M059J (cell line): ENCODE data around the gene RNF126. TPM values are rescaled to one million over a fixed set of nuclear protein-coding genes. Genes with fewer than 3 reads are reported as not detected.
A peak's percentile ranks its signal among the peaks of the same experiment; 100 is the strongest.
"Not testable (repeated sequence)": the region's sequence is repeated elsewhere in the genome, so short reads cannot be mapped to it uniquely, and the experiment has no call there.

Source experiments
- DNase-seq: peaks from one replicate; pipeline ENCODE4 v3.0.0-alpha.2; 2012; ENCODE audit warnings: low read depth
- total RNA-seq: library from RNA; depleted of rRNA; stranded (reverse); fragments of >200 nt; shearing (Covaris generic); gene quantifications from 2 replicates; pipeline ENCODE4 v1.2.3, GENCODE V29; 2014; rRNA removed

The RNF126 gene
- total RNA-seq, 1 experiment from 2014 or later, result 53.8 TPM

DNA sequence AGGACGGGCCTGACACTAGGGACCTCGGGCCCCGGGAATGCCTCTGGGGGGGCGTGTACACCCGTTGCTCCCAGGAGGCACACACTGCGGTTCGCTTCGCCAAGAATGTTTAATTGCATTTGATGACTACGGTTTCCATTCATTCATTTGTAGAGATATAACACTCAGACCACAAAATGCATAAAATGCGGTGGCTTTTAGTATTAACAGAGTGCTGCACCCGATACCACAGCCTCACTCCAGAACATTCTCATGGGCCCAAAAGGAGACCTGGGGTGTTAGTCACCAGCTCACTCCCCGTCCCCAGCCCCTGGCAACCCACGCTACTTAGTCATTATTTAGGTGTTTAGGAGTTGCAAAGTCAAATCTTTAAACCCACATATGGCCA is 51.5 kb downstream of the RNF126 start:
- DNase-seq, result peak; percentile 100

- DNase-seq, result peak; percentile 93
Observed at GRCh38 chr19:610801-611480, 52.1 kb downstream of the RNF126 start.

GRCh38 chr19:610071-610800 is 52.8 kb downstream of the RNF126 start:
- DNase-seq, result peak; percentile 31

DNA sequence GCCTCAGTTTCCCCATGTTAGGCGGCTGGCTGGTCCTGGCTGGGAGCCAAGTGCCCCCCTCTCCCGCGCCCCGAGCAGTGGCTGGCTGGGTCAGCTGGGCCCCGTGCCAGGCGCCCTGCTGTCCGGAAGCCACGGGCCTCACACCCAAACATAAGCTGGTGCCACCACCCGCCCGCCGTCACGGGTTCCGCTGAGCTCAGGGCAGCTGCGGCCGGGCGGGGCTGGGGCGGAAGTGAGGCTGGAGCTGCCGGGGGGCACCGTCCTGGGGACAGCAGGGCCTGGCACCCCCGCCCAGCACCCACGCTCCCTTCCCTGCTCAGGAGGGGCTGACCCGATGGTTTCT is 54.0 kb downstream of the RNF126 start:
- DNase-seq, result peak; percentile 55

DNA sequence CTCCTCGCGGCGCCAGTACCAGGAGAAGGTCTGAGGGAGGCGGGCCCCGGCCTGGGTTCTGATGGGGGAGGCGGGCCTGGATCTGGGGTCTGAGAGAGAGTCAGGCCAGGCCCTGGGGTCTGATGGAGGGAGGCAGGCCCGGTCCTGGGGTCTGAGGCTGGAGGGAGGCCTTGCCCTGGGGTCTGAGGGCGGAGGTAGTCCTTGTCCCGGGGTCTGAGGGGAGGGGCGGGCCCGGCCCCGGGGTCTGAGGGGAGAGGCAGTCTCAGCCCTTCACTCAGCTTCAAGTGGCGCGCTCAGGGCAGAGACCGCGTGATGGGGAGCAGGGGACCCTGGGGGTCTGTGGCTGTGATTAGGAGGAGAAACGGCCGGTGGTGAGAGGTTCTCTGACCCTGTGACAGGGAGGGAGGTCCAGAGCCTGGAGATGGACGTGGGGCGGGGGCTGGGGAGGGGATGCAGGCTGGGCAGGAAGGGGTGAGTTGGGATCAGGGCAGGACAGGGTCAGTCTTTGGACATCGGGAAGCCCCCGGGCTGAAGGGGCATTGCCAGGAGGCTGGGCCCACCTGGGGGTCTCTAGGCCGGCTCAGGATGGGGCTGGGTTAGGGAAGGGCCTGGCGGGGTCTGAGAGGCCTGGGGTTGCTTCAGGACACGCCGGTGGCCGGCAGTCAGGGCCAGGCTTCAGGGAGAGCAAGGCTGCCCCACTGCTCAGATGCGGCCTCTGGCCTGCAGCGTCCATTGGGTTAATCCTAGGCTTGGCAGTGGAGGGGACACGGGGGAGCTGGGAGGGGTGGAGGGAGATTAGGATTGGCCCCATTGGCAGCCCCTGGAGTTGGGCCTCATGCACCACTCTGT is 54.6 kb downstream of the RNF126 start:
- DNase-seq, result no peak

GRCh38 chr19:607301-608154 is 55.5 kb downstream of the RNF126 start:
- DNase-seq, result no peak

- not testable (repeated sequence) for DNase-seq
Observed at GRCh38 chr19:605061-605971, 57.7 kb downstream of the RNF126 start.

GRCh38 chr19:604355-604754 is 58.7 kb downstream of the RNF126 start:
- no peak for DNase-seq

GRCh38 chr19:603779-604178 is 59.2 kb downstream of the RNF126 start:
- not testable (repeated sequence) for DNase-seq

GRCh38 chr19:603302-603639 is 59.7 kb downstream of the RNF126 start:
- DNase-seq, result not testable (repeated sequence)

- DNase-seq, result no peak
Observed at GRCh38 chr19:602391-603301, 60.4 kb downstream of the RNF126 start.

DNA sequence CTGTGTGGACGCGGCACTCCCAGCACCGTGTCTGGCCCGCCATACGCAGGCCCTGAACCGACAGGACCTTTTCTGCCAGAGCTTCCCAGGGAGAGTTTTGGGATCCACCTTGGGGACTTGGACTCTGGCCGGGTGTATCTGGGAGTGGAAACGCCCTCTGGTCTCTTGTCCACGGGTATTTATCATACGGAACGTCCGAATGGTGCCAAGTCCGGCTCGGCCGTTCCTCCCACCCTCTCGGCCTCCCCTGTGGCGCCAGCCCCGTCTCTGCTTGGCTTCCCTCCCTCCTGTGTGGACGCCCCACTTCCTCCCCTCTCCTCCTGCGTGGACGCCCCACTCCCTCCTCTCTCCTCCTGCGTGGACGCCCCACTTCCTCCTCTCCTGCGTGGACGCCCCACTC is 61.2 kb downstream of the RNF126 start:
- DNase-seq, result no peak

DNA sequence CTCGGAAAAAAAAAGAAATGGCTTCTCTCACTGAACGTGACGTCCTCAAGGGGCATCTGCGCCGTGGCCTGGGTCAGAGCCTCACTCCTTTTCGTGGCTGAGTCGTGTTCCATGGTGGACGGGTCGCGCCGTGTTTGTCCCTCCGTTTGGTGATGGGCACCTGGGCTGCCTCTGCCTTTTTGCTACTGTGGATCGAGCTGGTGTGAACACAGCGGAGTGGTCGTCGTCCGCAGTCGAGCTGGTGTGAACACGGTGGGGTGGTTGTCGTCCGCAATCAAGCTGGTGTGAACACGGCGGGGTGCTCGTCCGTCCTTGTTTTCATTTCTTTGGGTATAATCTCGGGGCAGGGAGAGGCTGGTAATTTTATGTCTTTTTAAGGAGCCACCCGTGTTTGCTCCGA is 61.7 kb downstream of the RNF126 start:
- no peak for DNase-seq

Other genes with a start within 250 kb of the RNF126 start
- gene SHC2, start 202.2 kb downstream of the RNF126 start, total RNA-seq, result 0.05 TPM in 1 of 2 replicates, not detected in the other
- not detected in 2 replicates for gene MADCAM1, start 166.7 kb downstream of the RNF126 start, total RNA-seq
- gene TPGS1, start 155.7 kb downstream of the RNF126 start, total RNA-seq, result 43.6 and 43.9 TPM in 2 replicates
- gene CDC34, start 131.5 kb downstream of the RNF126 start, total RNA-seq, result 50.6 and 57.4 TPM in 2 replicates
- gene GZMM, start 119.2 kb downstream of the RNF126 start, total RNA-seq, result 0.84 and 1.6 TPM in 2 replicates
- gene BSG, start 90.6 kb downstream of the RNF126 start, total RNA-seq, result 961 and 1,106 TPM in 2 replicates
- gene HCN2, start 73.3 kb downstream of the RNF126 start, total RNA-seq, result 0.42 and 1.4 TPM in 2 replicates
- 16.4 and 25.5 TPM in 2 replicates for gene POLRMT, start 29.7 kb downstream of the RNF126 start, total RNA-seq
- not detected in 2 replicates for gene FGF22, start 23.3 kb downstream of the RNF126 start, total RNA-seq
- 29.7 and 59.0 TPM in 2 replicates for gene FSTL3, start 13.2 kb upstream of the RNF126 start, total RNA-seq
- not detected in 2 replicates for gene PRSS57, start 32.2 kb upstream of the RNF126 start, total RNA-seq
- gene PALM, start 45.7 kb upstream of the RNF126 start, total RNA-seq, result 0.07 and 1.4 TPM in 2 replicates
- 0.37 and 0.79 TPM in 2 replicates for gene MISP, start 87.9 kb upstream of the RNF126 start, total RNA-seq
- 184 and 196 TPM in 2 replicates for gene PTBP1, start 134.2 kb upstream of the RNF126 start, total RNA-seq
- gene PLPPR3, start 158.7 kb upstream of the RNF126 start, total RNA-seq, result 2.3 and 3.8 TPM in 2 replicates
- not detected in 2 replicates for gene AZU1, start 164.6 kb upstream of the RNF126 start, total RNA-seq
- gene PRTN3, start 177.8 kb upstream of the RNF126 start, total RNA-seq, result not detected in 2 replicates
- gene ELANE, start 189.1 kb upstream of the RNF126 start, total RNA-seq, result not detected in 2 replicates
- gene CFD, start 196.4 kb upstream of the RNF126 start, total RNA-seq, result 0.52 and 0.89 TPM in 2 replicates
- 22.7 and 32.8 TPM in 2 replicates for gene MED16, start 230.0 kb upstream of the RNF126 start, total RNA-seq
- gene RNU6-9, start 230.3 kb upstream of the RNF126 start, total RNA-seq, result not detected in 2 replicates